ENCODE data around the gene CNGA4.

CNGA4 gene, protein sequence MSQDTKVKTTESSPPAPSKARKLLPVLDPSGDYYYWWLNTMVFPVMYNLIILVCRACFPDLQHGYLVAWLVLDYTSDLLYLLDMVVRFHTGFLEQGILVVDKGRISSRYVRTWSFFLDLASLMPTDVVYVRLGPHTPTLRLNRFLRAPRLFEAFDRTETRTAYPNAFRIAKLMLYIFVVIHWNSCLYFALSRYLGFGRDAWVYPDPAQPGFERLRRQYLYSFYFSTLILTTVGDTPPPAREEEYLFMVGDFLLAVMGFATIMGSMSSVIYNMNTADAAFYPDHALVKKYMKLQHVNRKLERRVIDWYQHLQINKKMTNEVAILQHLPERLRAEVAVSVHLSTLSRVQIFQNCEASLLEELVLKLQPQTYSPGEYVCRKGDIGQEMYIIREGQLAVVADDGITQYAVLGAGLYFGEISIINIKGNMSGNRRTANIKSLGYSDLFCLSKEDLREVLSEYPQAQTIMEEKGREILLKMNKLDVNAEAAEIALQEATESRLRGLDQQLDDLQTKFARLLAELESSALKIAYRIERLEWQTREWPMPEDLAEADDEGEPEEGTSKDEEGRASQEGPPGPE

DNA sequence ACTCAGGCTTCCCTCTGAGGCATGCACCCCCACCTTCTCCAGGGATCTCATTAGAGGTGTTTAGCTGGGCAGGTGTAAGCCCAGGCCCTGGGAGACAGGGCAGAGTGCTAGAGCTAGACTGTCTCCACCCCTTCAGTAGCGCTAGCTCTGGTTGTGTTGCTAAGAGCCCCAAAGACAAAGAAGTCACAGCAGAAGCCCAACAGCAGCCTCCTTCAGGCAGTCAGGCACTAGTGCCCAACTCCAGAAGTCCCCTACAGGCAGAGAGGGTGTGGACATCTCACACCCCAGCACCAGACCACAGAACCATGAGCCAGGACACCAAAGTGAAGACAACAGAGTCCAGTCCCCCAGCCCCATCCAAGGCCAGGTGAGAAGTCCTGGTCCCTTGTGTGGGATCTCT, at the start of gene CNGA4:
CNGA4 (plus strand) TSS at position 188 of the 400 bp plus-strand sequence; CDS start at position 306, 118 bp downstream.
- in situ Hi-C loops (cut with HindIII; ENCODE audit: low pct_ligation_motif_present, low sequenced_read_pairs), result no loop called here
- Histone ChIP-seq H3K4me3 (ENCODE audit: low read depth, low read length) (no peak within 1 kb of the TSS), H3K36me3 (replicated peaks) (no peaks in the 10 kb centered on the region), H3K27me3 (replicated peaks) (no peaks in the 10 kb centered on the region), H3K27ac (no peak within 1 kb of the TSS)
- DNase-seq, result no peak
- TF ChIP-seq, protein P1, sequence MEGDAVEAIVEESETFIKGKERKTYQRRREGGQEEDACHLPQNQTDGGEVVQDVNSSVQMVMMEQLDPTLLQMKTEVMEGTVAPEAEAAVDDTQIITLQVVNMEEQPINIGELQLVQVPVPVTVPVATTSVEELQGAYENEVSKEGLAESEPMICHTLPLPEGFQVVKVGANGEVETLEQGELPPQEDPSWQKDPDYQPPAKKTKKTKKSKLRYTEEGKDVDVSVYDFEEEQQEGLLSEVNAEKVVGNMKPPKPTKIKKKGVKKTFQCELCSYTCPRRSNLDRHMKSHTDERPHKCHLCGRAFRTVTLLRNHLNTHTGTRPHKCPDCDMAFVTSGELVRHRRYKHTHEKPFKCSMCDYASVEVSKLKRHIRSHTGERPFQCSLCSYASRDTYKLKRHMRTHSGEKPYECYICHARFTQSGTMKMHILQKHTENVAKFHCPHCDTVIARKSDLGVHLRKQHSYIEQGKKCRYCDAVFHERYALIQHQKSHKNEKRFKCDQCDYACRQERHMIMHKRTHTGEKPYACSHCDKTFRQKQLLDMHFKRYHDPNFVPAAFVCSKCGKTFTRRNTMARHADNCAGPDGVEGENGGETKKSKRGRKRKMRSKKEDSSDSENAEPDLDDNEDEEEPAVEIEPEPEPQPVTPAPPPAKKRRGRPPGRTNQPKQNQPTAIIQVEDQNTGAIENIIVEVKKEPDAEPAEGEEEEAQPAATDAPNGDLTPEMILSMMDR (IDR thresholded peaks at IDR 0.05; ENCODE audit: low read depth, low read length, missing control alignments), result no peak

DNA sequence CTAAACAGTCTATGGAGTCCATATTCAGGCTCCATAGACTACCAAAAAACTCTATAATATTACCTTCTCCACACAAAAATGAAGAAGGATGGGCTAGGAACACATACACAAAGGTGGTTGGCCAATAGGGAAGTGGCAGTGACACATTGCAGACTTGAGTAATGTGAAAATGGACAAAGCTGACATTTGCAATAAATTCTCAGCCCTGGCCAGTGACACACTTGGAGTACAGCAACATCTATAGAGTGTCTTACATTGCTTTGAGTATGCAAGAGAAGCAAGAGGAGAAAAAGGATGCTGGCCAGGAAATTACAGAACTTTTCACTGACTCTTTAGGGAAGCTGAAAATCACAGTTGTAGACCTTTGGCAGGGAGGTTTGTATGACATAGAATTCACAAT, 47.1 kb upstream of the CNGA4 start:
- no peak for DNase-seq
- TF ChIP-seq, protein P1 (IDR thresholded peaks at IDR 0.05; ENCODE audit: low read depth, low read length, missing control alignments), result no peak
- in situ Hi-C loops (cut with HindIII; ENCODE audit: low pct_ligation_motif_present, low sequenced_read_pairs), result no loop called here
- Histone ChIP-seq H3K36me3 (replicated peaks) (no peaks in the 10 kb centered on the region), H3K27me3 (replicated peaks) (no peaks in the 10 kb centered on the region), H3K4me3 (ENCODE audit: low read depth, low read length) (no peak overlapping the region), H3K27ac (no peak overlapping the region)

DNA sequence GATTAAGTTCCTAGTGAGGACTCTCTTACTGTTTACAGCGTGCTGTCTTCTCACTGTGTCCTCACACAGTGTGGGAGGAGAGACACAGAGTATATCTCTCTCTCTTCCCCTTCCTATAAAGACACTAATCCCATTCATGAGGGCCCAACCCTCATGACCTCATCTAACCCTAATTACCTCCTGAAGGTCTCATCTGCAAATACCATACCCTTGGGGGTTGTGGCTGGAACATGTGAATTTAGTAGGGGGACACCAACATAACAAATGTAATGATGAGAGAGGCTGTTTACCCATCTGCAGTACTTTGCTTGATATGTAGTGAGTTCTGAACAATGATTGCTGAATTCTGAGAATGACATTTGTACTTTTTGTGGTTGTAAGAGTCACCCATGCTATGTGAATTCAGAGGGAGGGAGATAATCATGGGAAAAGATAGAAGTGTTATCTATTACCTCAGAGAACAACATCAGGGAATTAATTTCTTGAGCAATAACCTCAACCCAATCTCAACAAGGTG, 44.8 kb upstream of the CNGA4 start:
- no peaks in the 10 kb centered on the region for H3K36me3 ChIP-seq (replicated peaks)
- H3K27ac ChIP-seq, result no peak overlapping the region
- H3K4me3 ChIP-seq (ENCODE audit: low read depth, low read length), result no peak overlapping the region
- in situ Hi-C loops (cut with HindIII; ENCODE audit: low pct_ligation_motif_present, low sequenced_read_pairs), result no loop called here
- no peaks in the 10 kb centered on the region for H3K27me3 ChIP-seq (replicated peaks)
- DNase-seq, result no peak
- TF ChIP-seq, protein P1 (IDR thresholded peaks at IDR 0.05; ENCODE audit: low read depth, low read length, missing control alignments), result no peak

DNA sequence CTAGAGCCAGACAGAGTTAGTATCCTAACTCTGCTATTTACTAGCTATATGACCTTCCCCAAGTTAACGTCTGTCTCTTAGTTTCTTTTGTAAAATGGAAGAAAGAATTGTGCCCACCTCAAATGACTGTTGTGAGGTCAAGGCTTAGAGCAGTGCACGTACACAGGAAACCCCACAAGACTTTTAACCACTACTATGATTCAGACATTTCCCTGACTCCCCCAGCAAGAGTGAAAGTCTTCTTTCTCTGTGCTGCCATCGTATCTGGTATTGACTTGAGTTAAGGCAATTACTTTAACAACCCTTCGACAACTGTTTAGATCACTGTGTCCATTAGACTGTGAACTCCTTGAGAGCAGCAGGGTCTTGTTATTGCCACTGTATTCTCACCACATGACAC, 42.5 kb upstream of the CNGA4 start:
- Histone ChIP-seq H3K4me3 (ENCODE audit: low read depth, low read length) (no peak overlapping the region), H3K36me3 (replicated peaks) (no peaks in the 10 kb centered on the region), H3K27ac (no peak overlapping the region), H3K27me3 (replicated peaks) (no peaks in the 10 kb centered on the region)
- DNase-seq, result no peak
- in situ Hi-C loops (cut with HindIII; ENCODE audit: low pct_ligation_motif_present, low sequenced_read_pairs), result no loop called here
- TF ChIP-seq, protein P1 (IDR thresholded peaks at IDR 0.05; ENCODE audit: low read depth, low read length, missing control alignments), result no peak

DNA sequence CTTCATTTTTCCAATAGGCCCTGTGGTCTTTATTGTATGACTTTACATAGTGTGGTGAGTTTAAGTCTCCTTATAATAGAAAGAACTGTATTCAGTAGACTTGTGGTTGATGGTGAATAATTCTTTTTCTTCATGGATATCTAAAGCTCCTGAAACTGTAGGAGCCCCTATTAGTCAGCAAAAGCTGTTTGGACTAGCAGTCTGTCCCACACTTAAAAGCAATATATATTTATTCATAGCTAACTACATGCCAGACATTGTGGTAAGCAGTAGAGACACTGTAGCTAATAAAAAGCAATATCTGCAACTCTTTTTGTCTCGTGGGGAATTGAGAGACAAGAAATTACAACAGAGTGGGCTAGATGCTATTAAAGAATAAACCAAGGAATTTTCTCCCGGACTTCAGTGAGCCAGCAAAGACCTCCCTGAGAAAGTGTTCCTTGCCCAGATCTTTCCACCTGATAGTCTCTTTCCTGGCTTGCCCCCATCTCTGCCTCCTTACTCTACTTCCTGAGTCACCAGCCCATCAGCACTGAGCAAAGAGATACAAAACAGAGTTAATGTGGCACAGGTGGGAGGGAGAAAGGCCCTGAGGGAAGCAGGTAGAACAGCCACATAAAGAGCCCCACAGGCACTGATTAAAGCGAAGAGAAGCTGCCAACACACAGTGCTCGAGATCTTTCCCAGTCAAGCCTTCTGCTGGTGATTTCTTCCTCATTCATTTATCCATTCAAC, 41.3 kb upstream of the CNGA4 start:
- no peak for DNase-seq
- TF ChIP-seq, protein P1 (IDR thresholded peaks at IDR 0.05; ENCODE audit: low read depth, low read length, missing control alignments), result no peak

More for the DNA sequence above, 41.3 kb upstream of the CNGA4 start:
- Histone ChIP-seq H3K27ac (no peak overlapping the region), H3K27me3 (replicated peaks) (no peaks in the 10 kb centered on the region), H3K4me3 (ENCODE audit: low read depth, low read length) (no peak overlapping the region), H3K36me3 (replicated peaks) (no peaks in the 10 kb centered on the region)
- in situ Hi-C loops (cut with HindIII; ENCODE audit: low pct_ligation_motif_present, low sequenced_read_pairs), result no loop called here

All from brain microvascular endothelial cell (primary cell).